Measurements from ENCODE around the gene ABCD2.
"Not testable (repeated sequence)": the region's sequence is repeated elsewhere in the genome, so short reads cannot be mapped to it uniquely, and the experiment has no call there.

DNA sequence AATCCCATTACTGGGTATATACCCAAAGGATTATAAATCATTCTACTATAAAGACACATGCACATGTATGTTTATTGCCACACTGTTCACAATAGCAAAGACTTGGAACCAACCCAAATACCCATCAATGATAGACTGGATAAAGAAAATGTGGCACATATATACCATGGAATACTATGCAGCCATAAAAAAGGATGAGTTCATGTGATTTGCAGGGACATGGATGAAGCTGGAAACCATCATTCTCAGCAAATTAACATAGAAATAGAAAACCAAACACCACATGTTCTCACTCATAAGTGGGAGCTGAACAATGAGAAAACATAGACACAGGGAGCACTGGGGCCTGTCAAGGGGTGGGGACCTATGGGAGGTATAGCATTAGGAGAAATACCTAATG lies 97.4 kb downstream of the ABCD2 start:
- not testable (repeated sequence) for TF ChIP-seq POLR2A (IDR thresholded peaks at IDR 0.05; ENCODE audit: low read length); GATA1 (IDR thresholded peaks at IDR 0.05; ENCODE audit: low read depth, low read length)

Data from erythroblast (primary cell).